ENCODE measurements around the gene MPP3.
"Not testable (repeated sequence)": the region's sequence is repeated elsewhere in the genome, so short reads cannot be mapped to it uniquely, and the experiment has no call there.

The MPP3 gene

GRCh38 chr17:43860077-43860725, 27.3 kb upstream of the MPP3 start:
- no peak for DNase-seq

- DNase-seq, result no peak
These were observed 25.1 kb upstream of the MPP3 start for GRCh38 chr17:43857957-43858600.

- no peak for DNase-seq
These were observed 24.2 kb upstream of the MPP3 start for GRCh38 chr17:43857141-43857540.

- DNase-seq, result no peak
These were observed 23.2 kb upstream of the MPP3 start for GRCh38 chr17:43856141-43856540.

GRCh38 chr17:43855061-43855460, 22.1 kb upstream of the MPP3 start:
- no peak for DNase-seq

- no peak for DNase-seq
These were observed 21.6 kb upstream of the MPP3 start for GRCh38 chr17:43854498-43854897.

GRCh38 chr17:43853546-43853945, 20.6 kb upstream of the MPP3 start:
- DNase-seq, result no peak

GRCh38 chr17:43852571-43852970, 19.6 kb upstream of the MPP3 start:
- no peak for DNase-seq

- no peak for DNase-seq
These were observed 16.2 kb upstream of the MPP3 start for GRCh38 chr17:43849116-43849515.

GRCh38 chr17:43848601-43849000, 15.7 kb upstream of the MPP3 start:
- DNase-seq, result no peak

GRCh38 chr17:43846963-43847371, 14.0 kb upstream of the MPP3 start, which contains the start of gene CD300LG:
CD300LG (plus strand) TSS chr17:43847176; CDS start chr17:43847217, 41 bp downstream.
- DNase-seq, result no peak

GRCh38 chr17:43846221-43846712, 13.3 kb upstream of the MPP3 start:
- peak; percentile 18 for DNase-seq

- DNase-seq, result no peak
These were observed 12.8 kb upstream of the MPP3 start for GRCh38 chr17:43845766-43846165.

GRCh38 chr17:43844241-43844640, 11.3 kb upstream of the MPP3 start:
- DNase-seq, result no peak

GRCh38 chr17:43842975-43843325, 10.0 kb upstream of the MPP3 start:
- DNase-seq, result no peak

GRCh38 chr17:43842091-43842974, 9.4 kb upstream of the MPP3 start:
- DNase-seq, result not testable (repeated sequence)

GRCh38 chr17:43841282-43841681, 8.3 kb upstream of the MPP3 start:
- DNase-seq, result no peak

GRCh38 chr17:43840814-43841213, 7.9 kb upstream of the MPP3 start:
- DNase-seq, result no peak

GRCh38 chr17:43839670-43840108, 6.7 kb upstream of the MPP3 start:
- no peak for DNase-seq

GRCh38 chr17:43834106-43834505, 1.2 kb upstream of the MPP3 start:
- no peak for DNase-seq

- no peak for DNase-seq
These were observed 574 bp downstream of the MPP3 start for GRCh38 chr17:43832168-43832975.

GRCh38 chr17:43831633-43832032, 1.3 kb downstream of the MPP3 start:
- no peak for DNase-seq

Measured in NCI-H446 treated with DMSO at 0.1 percent for 48 hours (cell line).